GM23338 (cell line): ENCODE data around the gene TF. TPM values are rescaled to one million over a fixed set of nuclear protein-coding genes. Genes with fewer than 3 reads are reported as not detected.

Source experiments
- ATAC-seq: fragments of 200-7000 bp; cut with Tn5 transposase; 3 replicates; pipeline ENCODE4 v1.9.1; 2020
- DNase-seq: peaks from one replicate; pipeline ENCODE4 v3.0.0-alpha.2; 2015; ENCODE audit warnings: low spot score
- H2AFZ ChIP-seq: fragments of 200-600 bp; sonication (generic); 2 replicates; pipeline ENCODE4 v1.8.0; 2016; ENCODE audit warnings: antibody characterized with exemption, mild to moderate bottlenecking, moderate library complexity
- H3F3A ChIP-seq: fragments of 200-600 bp; sonication (generic); replicated peaks from 2 replicates; pipeline ENCODE4 v1.8.0; 2017; ENCODE audit warnings: antibody characterized with exemption, mixed run types, low read depth
- H3K27ac ChIP-seq: fragments of 200-600 bp; sonication (generic); 2 replicates; pipeline ENCODE4 v1.6.1; 2016; ENCODE audit warnings: low read depth
- H3K27me3 ChIP-seq: fragments of 200-600 bp; sonication (generic); 2 replicates; pipeline ENCODE4 v1.8.0; 2016; ENCODE audit warnings: mild to moderate bottlenecking, mixed run types, moderate library complexity; ENCODE audit not compliant: insufficient read depth
- H3K36me3 ChIP-seq: fragments of 200-600 bp; sonication (generic); 2 replicates; pipeline ENCODE4 v1.8.0; 2016; ENCODE audit warnings: mild to moderate bottlenecking; ENCODE audit not compliant: insufficient read depth
- H3K4me1 ChIP-seq: fragments of 200-600 bp; sonication (generic); 2 replicates; pipeline ENCODE4 v1.8.0; 2016; ENCODE audit warnings: mild to moderate bottlenecking, moderate library complexity; ENCODE audit not compliant: insufficient read depth
- H3K4me2 ChIP-seq: fragments of 200-600 bp; sonication (generic); 2 replicates; pipeline ENCODE4 v1.7.1; 2017; ENCODE audit warnings: mixed run types
- H3K4me3 ChIP-seq: fragments of 200-600 bp; sonication (generic); 2 replicates; pipeline ENCODE4 v1.6.1; 2016; ENCODE audit warnings: mixed run types
- H3K79me2 ChIP-seq: fragments of 200-600 bp; sonication (generic); replicated peaks from 2 replicates; pipeline ENCODE4 v1.8.0; 2017; ENCODE audit warnings: mild to moderate bottlenecking; ENCODE audit not compliant: insufficient read depth
- H3K9me2 ChIP-seq: fragments of 200-600 bp; sonication (generic); 2 replicates; pipeline ENCODE4 v1.8.0; 2017; ENCODE audit not compliant: insufficient read depth
- H4K20me1 ChIP-seq: fragments of 200-600 bp; sonication (generic); replicated peaks from 2 replicates; pipeline ENCODE4 v1.8.0; 2017; ENCODE audit warnings: mild to moderate bottlenecking; ENCODE audit not compliant: insufficient read depth
- H3K27ac Mint-ChIP-seq: 2 replicates; pipeline ENCODE4 v1.8.0; 2020; ENCODE audit warnings: inconsistent platforms, mild to moderate bottlenecking, moderate library complexity, mixed read lengths
- H3K27me3 Mint-ChIP-seq: 3 replicates; pipeline ENCODE4 v1.8.0; 2022; ENCODE audit warnings: low read depth, mild to moderate bottlenecking, moderate library complexity, mixed read lengths, inconsistent platforms; ENCODE audit not compliant: insufficient read depth, poor library complexity
- H3K36me3 Mint-ChIP-seq: 3 replicates; pipeline ENCODE4 v1.8.0; 2021; ENCODE audit warnings: low read depth, mild to moderate bottlenecking, inconsistent platforms, moderate library complexity, mixed read lengths
- H3K4me1 Mint-ChIP-seq: 3 replicates; pipeline ENCODE4 v1.8.0; 2020; ENCODE audit warnings: mild to moderate bottlenecking, inconsistent platforms, mixed read lengths
- H3K4me3 Mint-ChIP-seq: 3 replicates; pipeline ENCODE4 v1.8.0; 2021; ENCODE audit warnings: moderate library complexity, mild to moderate bottlenecking, inconsistent platforms, mixed read lengths
- H3K9me3 Mint-ChIP-seq: 3 replicates; pipeline ENCODE4 v1.8.0; 2020; ENCODE audit warnings: moderate library complexity, mild to moderate bottlenecking, inconsistent platforms, mixed read lengths
- CREB1 ChIP-seq: fragments of 250-450 bp; sonication (Bioruptor Pico); IDR thresholded peaks from 2 replicates; pipeline ENCODE4 v1.5.0; 2020; ENCODE audit warnings: low read depth, mild to moderate bottlenecking, moderate library complexity
- EZH2 ChIP-seq: fragments of 200-600 bp; sonication (generic); IDR thresholded peaks from one replicate; pipeline ENCODE4 v1.8.0; 2017; ENCODE audit warnings: antibody characterized with exemption, mild to moderate bottlenecking, low read depth; ENCODE audit not compliant: unreplicated experiment
- EZH2phosphoT487 ChIP-seq: fragments of 200-600 bp; sonication (generic); IDR thresholded peaks from one replicate; pipeline ENCODE4 v1.8.1; 2018; ENCODE audit warnings: antibody characterized with exemption; ENCODE audit not compliant: unreplicated experiment
- JUNB ChIP-seq: IDR thresholded peaks from one replicate; pipeline ENCODE4 v1.6.1; 2016; ENCODE audit warnings: antibody characterized with exemption; ENCODE audit not compliant: unreplicated experiment
- NANOG ChIP-seq: IDR thresholded peaks from 2 replicates; pipeline ENCODE4 v1.6.1; 2016; ENCODE audit warnings: antibody characterized with exemption, borderline replicate concordance
- POLR2AphosphoS5 ChIP-seq: IDR thresholded peaks from 2 replicates; pipeline ENCODE4 v1.6.1; 2016; ENCODE audit warnings: antibody characterized with exemption, low read depth
- STAT1 ChIP-seq: IDR thresholded peaks from one replicate; pipeline ENCODE4 v1.6.1; 2016; ENCODE audit warnings: antibody characterized with exemption; ENCODE audit not compliant: unreplicated experiment
- polyA plus RNA-seq: library from polyadenylated mRNA; unstranded; fragments of >200 nt; fragmentation: Nextera tagmentation; extraction: Ambion mirVana; gene quantifications from 2 replicates; pipeline ENCODE4 v1.2.1, GENCODE V29; 2016
- total RNA-seq: library from RNA; depleted of rRNA; stranded (reverse); fragments of >200 nt; shearing (Covaris generic); gene quantifications from 2 replicates; pipeline ENCODE4 v1.2.3, GENCODE V29; 2014
- TF ChIP-seq, protein P1 (sequence below), 2 experiments: fragments of 200-600 bp in 1 of 2; sonication (generic) in 1 of 2; conservative IDR thresholded peaks; 2 replicates each; pipeline versions ENCODE4 v1.5.1 to v1.6.1; 2016 to 2017; ENCODE audit warnings: antibody characterized with exemption in 2 of 2, low read depth in 2 of 2, mild to moderate bottlenecking in 2 of 2, moderate library complexity in 1 of 2
- TF ChIP-seq, protein P2 (sequence below): fragments of 250-450 bp; sonication (Bioruptor Pico); IDR thresholded peaks from 2 replicates; pipeline ENCODE4 v1.5.0; 2020; ENCODE audit warnings: mild to moderate bottlenecking, moderate library complexity
- TF ChIP-seq, protein P3 (sequence below): IDR thresholded peaks from one replicate; pipeline ENCODE4 v1.6.1; 2018; ENCODE audit warnings: antibody characterized with exemption; ENCODE audit not compliant: unreplicated experiment

TF gene
- total and polyA plus RNA-seq, 2 experiments from 2014 or later = 0.03 to 0.76 TPM

DNA sequence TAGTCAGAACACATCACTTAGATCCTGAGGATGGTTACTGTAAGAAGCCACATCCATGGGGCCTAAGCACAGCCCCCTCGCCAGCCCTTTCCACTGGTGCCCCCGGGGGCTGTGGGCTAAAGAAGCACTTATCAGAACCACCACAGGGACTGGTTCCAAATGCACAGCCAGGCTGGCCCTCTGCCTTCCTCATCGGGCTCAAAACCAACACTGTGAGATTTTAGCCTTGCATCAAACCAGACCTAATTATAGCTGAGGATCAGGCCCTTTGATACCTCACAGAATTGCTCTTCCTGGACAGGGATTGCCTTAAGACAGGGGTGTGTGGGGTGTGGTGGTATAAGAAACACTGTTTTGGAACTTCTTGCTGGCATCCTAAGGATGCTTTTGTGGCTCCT is 83.1 kb downstream of the TF start:
- no peaks in the 10 kb centered on the region for H3K36me3 ChIP-seq
- peaks cover 3% of the 10 kb centered on the region for H3K27me3 Mint-ChIP-seq
- H3F3A ChIP-seq = no peaks in the 10 kb centered on the region
- no peak overlapping the region for H3K4me2 ChIP-seq
- no peaks in the 10 kb centered on the region for H3K9me2 ChIP-seq
- H3K4me3 ChIP-seq = no peak overlapping the region
- DNase-seq (no peak), ATAC-seq (no peak)
- peaks cover 16% of the 10 kb centered on the region for H3K36me3 Mint-ChIP-seq
- no peak overlapping the region for H3K4me3 Mint-ChIP-seq
- H3K79me2 ChIP-seq = no peaks in the 10 kb centered on the region
- H3K27ac ChIP-seq = peak overlapping the region; percentile 39; the same call in 1 of the 2 replicates
- no peaks in the 10 kb centered on the region for H4K20me1 ChIP-seq
- TF ChIP-seq CREB1 (CRISPR knock-in tag) = no peak
- no peaks in the 10 kb centered on the region for H3K27me3 ChIP-seq
- H2AFZ ChIP-seq = no peak overlapping the region
- H3K4me1 ChIP-seq = no peaks in the 10 kb centered on the region
- H3K9me3 Mint-ChIP-seq = no peaks in the 10 kb centered on the region
- H3K27ac Mint-ChIP-seq = no peak overlapping the region
- peaks cover 3% of the 10 kb centered on the region; the same call in 1 of the 3 replicates for H3K4me1 Mint-ChIP-seq

DNA sequence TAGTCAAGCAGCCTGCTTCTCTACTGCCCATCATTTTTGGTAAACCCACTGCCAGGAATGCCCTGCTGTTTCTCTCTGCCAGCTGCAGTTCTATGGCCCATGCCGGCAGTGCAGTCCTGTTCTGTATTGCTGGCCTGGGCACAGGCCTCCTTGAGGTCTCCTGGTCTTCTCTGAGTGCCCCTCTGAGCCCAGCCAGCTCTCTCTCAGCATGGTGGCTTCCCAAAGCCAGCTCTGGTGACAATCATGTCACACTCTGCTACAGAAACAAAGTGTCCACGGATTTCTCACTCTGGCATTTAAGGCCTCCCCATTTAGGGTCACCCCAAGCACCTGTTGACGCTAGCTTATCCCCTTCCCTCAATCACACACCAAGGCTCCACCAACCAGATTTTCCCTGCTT is 83.9 kb downstream of the TF start:
- Histone ChIP-seq H3K27me3 (no peaks in the 10 kb centered on the region), H3K4me2 (no peak overlapping the region), H3K79me2 (no peaks in the 10 kb centered on the region), H3K4me1 (no peaks in the 10 kb centered on the region), H4K20me1 (no peaks in the 10 kb centered on the region), H3K27ac (no peak overlapping the region), H3K4me3 (no peak overlapping the region), H3F3A (no peaks in the 10 kb centered on the region), H3K36me3 (no peaks in the 10 kb centered on the region), H2AFZ (no peak overlapping the region), H3K9me2 (no peaks in the 10 kb centered on the region)
- no peak for DNase-seq
- Mint-ChIP-seq H3K36me3 (peaks cover 11% of the 10 kb centered on the region), H3K4me3 (no peak overlapping the region), H3K9me3 (no peaks in the 10 kb centered on the region), H3K27ac (no peak overlapping the region), H3K27me3 (peaks cover 3% of the 10 kb centered on the region), H3K4me1 (peaks cover 3% of the 10 kb centered on the region; the same call in 1 of the 3 replicates)
- no peak for ATAC-seq
- no peak for TF ChIP-seq STAT1
- TF ChIP-seq POLR2AphosphoS5 = no peak
- TF ChIP-seq CREB1 (CRISPR knock-in tag) = no peak
- no peak for TF ChIP-seq EZH2phosphoT487
- TF ChIP-seq, protein P1, sequence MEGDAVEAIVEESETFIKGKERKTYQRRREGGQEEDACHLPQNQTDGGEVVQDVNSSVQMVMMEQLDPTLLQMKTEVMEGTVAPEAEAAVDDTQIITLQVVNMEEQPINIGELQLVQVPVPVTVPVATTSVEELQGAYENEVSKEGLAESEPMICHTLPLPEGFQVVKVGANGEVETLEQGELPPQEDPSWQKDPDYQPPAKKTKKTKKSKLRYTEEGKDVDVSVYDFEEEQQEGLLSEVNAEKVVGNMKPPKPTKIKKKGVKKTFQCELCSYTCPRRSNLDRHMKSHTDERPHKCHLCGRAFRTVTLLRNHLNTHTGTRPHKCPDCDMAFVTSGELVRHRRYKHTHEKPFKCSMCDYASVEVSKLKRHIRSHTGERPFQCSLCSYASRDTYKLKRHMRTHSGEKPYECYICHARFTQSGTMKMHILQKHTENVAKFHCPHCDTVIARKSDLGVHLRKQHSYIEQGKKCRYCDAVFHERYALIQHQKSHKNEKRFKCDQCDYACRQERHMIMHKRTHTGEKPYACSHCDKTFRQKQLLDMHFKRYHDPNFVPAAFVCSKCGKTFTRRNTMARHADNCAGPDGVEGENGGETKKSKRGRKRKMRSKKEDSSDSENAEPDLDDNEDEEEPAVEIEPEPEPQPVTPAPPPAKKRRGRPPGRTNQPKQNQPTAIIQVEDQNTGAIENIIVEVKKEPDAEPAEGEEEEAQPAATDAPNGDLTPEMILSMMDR (conservative IDR thresholded peaks at IDR 0.05; ENCODE audit: low read depth in 2 of 2) = no peak
- TF ChIP-seq, protein P2, sequence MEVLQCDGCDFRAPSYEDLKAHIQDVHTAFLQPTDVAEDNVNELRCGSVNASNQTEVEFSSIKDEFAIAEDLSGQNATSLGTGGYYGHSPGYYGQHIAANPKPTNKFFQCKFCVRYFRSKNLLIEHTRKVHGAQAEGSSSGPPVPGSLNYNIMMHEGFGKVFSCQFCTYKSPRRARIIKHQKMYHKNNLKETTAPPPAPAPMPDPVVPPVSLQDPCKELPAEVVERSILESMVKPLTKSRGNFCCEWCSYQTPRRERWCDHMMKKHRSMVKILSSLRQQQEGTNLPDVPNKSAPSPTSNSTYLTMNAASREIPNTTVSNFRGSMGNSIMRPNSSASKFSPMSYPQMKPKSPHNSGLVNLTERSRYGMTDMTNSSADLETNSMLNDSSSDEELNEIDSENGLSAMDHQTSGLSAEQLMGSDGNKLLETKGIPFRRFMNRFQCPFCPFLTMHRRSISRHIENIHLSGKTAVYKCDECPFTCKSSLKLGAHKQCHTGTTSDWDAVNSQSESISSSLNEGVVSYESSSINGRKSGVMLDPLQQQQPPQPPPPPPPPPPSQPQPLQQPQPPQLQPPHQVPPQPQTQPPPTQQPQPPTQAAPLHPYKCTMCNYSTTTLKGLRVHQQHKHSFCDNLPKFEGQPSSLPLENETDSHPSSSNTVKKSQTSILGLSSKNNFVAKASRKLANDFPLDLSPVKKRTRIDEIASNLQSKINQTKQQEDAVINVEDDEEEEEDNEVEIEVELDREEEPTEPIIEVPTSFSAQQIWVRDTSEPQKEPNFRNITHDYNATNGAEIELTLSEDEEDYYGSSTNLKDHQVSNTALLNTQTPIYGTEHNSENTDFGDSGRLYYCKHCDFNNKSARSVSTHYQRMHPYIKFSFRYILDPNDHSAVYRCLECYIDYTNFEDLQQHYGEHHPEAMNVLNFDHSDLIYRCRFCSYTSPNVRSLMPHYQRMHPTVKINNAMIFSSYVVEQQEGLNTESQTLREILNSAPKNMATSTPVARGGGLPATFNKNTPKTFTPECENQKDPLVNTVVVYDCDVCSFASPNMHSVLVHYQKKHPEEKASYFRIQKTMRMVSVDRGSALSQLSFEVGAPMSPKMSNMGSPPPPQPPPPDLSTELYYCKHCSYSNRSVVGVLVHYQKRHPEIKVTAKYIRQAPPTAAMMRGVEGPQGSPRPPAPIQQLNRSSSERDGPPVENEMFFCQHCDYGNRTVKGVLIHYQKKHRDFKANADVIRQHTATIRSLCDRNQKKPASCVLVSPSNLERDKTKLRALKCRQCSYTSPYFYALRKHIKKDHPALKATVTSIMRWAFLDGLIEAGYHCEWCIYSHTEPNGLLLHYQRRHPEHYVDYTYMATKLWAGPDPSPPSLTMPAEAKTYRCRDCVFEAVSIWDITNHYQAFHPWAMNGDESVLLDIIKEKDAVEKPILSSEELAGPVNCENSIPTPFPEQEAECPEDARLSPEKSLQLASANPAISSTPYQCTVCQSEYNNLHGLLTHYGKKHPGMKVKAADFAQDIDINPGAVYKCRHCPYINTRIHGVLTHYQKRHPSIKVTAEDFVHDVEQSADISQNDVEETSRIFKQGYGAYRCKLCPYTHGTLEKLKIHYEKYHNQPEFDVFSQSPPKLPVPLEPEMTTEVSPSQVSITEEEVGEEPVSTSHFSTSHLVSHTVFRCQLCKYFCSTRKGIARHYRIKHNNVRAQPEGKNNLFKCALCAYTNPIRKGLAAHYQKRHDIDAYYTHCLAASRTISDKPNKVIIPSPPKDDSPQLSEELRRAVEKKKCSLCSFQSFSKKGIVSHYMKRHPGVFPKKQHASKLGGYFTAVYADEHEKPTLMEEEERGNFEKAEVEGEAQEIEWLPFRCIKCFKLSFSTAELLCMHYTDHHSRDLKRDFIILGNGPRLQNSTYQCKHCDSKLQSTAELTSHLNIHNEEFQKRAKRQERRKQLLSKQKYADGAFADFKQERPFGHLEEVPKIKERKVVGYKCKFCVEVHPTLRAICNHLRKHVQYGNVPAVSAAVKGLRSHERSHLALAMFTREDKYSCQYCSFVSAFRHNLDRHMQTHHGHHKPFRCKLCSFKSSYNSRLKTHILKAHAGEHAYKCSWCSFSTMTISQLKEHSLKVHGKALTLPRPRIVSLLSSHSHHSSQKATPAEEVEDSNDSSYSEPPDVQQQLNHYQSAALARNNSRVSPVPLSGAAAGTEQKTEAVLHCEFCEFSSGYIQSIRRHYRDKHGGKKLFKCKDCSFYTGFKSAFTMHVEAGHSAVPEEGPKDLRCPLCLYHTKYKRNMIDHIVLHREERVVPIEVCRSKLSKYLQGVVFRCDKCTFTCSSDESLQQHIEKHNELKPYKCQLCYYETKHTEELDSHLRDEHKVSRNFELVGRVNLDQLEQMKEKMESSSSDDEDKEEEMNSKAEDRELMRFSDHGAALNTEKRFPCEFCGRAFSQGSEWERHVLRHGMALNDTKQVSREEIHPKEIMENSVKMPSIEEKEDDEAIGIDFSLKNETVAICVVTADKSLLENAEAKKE = no peak
- TF ChIP-seq, protein P3, sequence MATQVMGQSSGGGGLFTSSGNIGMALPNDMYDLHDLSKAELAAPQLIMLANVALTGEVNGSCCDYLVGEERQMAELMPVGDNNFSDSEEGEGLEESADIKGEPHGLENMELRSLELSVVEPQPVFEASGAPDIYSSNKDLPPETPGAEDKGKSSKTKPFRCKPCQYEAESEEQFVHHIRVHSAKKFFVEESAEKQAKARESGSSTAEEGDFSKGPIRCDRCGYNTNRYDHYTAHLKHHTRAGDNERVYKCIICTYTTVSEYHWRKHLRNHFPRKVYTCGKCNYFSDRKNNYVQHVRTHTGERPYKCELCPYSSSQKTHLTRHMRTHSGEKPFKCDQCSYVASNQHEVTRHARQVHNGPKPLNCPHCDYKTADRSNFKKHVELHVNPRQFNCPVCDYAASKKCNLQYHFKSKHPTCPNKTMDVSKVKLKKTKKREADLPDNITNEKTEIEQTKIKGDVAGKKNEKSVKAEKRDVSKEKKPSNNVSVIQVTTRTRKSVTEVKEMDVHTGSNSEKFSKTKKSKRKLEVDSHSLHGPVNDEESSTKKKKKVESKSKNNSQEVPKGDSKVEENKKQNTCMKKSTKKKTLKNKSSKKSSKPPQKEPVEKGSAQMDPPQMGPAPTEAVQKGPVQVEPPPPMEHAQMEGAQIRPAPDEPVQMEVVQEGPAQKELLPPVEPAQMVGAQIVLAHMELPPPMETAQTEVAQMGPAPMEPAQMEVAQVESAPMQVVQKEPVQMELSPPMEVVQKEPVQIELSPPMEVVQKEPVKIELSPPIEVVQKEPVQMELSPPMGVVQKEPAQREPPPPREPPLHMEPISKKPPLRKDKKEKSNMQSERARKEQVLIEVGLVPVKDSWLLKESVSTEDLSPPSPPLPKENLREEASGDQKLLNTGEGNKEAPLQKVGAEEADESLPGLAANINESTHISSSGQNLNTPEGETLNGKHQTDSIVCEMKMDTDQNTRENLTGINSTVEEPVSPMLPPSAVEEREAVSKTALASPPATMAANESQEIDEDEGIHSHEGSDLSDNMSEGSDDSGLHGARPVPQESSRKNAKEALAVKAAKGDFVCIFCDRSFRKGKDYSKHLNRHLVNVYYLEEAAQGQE = no peak
- TF ChIP-seq JUNB = no peak
- no peak for TF ChIP-seq EZH2
- TF ChIP-seq NANOG = no peak
